LNCaP clone FGC (cell line): ENCODE data around the gene SLC7A1.

Experiments used
- DNase-seq: peaks from one replicate; pipeline ENCODE4 v3.0.0-alpha.2; 2011; ENCODE audit warnings: low read depth
- H3K4me3 ChIP-seq: 2 replicates; pipeline ENCODE4 v1.5.1; 2011; ENCODE audit warnings: mild to moderate bottlenecking, low read depth, low read length, control low read depth
- TF ChIP-seq, protein P1 (sequence below): IDR thresholded peaks from 2 replicates; pipeline ENCODE4 v1.5.1; 2012; ENCODE audit warnings: mild to moderate bottlenecking; ENCODE audit not compliant: control insufficient read depth, insufficient read depth; ENCODE audit errors: extremely low read depth

The SLC7A1 gene

DNA sequence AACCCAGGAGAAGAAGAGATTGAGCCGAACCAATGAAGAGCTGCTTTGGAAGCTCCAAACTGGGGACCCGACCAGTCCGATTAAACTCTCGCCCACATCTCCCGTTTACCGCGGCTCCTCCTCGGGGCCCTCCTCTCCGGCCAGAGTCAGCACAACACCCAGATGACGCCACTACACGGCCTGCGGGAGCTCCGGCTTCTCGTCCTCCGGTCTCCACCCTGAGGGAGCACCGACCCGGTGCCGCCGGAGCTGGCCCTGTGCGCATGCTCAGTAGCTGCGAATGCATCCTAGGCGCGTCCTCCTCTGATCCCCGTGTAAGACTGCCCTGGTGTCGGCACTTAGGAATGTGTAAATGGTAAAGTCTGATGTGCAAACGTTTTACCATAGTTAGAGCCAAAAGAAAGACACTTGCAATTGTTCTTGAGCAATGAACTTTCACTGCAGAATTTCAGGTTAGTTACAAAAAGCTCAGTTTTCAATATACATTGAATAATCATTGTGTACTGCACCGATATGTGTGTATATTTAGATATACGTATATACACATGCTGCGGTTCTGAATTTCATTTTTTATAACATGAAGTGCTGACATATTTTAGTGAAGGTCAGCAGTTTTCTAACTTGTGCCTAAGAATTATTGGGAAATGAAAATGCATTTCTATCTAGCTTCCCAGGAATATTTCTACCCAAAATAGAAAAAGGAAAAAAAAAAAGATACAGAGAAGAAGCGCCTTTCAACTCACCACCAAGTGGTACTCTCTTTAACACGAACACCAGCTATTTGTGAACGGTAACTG is 92.2 kb downstream of the SLC7A1 start:
- no peak overlapping the region for H3K4me3 ChIP-seq
- TF ChIP-seq, protein P1, sequence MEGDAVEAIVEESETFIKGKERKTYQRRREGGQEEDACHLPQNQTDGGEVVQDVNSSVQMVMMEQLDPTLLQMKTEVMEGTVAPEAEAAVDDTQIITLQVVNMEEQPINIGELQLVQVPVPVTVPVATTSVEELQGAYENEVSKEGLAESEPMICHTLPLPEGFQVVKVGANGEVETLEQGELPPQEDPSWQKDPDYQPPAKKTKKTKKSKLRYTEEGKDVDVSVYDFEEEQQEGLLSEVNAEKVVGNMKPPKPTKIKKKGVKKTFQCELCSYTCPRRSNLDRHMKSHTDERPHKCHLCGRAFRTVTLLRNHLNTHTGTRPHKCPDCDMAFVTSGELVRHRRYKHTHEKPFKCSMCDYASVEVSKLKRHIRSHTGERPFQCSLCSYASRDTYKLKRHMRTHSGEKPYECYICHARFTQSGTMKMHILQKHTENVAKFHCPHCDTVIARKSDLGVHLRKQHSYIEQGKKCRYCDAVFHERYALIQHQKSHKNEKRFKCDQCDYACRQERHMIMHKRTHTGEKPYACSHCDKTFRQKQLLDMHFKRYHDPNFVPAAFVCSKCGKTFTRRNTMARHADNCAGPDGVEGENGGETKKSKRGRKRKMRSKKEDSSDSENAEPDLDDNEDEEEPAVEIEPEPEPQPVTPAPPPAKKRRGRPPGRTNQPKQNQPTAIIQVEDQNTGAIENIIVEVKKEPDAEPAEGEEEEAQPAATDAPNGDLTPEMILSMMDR, result no peak
- no peak for DNase-seq

DNA sequence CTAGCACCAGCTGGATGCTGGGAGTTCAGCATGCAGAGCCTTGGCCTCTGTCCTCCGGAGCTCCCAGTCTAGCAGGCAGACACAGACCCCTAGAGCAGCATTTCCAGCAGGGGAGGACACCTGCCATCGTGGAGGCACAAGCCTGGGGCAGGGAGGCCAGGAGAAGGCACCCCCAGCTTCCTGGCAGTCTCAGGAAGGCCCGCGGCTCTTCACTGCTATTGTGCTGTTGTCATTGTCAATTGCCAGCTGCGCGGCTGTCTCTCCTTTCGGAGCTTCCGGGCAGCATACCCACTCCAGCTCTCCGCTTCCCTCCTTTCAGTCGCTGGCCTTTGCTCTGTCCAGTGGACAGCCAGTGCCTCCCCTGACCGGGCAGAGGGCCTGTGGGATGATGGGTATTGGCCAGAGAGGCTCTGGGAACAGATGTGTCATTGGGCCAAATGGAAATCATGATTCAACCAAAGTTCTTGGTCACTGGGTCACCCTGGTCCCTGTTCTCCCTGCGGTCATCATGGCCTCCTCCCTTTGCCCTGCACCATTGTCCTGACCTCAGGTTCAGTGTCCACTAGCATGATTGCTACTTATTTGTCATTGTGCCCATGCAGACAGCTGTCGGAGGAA is 93.0 kb downstream of the SLC7A1 start:
- TF ChIP-seq, protein P1, result no peak
- no peak for DNase-seq
- no peak overlapping the region for H3K4me3 ChIP-seq

DNA sequence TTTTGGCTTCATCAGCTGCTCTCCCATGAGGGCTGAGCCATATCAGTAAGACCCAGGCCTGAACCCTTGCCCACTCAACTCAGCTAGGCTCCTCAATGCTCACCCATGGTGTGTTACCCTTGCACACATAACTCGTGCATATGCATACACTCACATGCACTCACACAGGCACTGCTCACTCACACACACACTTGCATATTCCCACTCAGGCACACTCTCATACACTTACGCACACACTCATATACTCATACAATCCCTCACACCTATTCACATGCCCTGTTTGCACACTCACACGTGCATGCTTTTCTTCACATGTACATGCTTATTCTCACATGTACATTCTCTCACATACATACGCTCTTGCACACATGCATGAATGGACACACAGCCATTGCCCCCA is 93.8 kb downstream of the SLC7A1 start:
- TF ChIP-seq, protein P1, result no peak
- DNase-seq, result no peak
- H3K4me3 ChIP-seq, result no peak overlapping the region

DNA sequence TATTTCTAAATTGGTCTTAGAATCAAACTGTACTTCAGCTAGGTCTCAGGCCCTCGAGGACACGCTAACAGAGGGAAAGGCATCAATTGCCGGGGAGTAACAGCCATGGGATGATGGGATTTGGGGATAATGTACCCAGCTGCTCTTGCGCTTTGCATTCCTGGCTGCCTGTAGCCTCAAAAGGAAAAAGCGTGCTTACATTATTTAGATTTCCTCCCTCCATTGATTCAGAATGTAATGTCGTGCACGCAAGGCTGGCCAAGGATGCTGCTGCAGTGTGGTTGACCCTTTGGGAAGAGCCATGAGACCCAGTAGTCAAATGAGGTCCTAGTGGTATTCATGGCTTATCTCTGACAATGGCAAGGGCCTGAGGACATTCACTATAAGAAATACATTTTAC is 95.1 kb downstream of the SLC7A1 start:
- H3K4me3 ChIP-seq, result no peak overlapping the region
- TF ChIP-seq, protein P1, result no peak
- no peak for DNase-seq

DNA sequence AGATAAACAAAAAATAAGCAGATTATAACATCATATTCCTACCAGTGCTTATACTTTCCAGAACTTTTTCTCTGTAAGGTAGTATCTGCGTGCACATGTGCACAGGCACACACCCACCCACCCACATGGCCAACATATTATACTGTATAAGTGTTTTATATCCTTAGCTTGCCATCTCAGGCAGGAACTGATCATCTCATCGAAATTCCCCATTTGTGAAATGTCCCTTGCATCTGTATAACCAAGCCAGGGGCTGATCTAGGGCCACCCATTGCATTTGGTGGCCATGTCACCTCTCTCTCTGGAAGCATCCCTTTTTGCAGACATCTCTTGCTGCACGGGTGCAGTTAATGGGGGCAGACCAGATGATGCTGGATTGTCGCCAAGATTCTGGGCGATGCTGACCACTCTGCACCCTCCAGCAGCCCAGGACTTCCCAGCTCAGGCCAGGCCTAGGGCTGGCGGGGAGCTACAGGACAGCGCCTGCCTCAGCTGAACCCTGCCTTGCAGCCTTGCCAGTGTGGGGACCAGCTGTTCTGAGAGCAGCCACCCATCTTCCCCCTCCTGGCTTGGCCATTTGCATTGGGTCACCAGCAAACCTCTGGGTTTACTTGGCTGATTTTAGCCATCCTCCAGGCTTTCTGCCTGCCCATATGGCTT is 95.9 kb downstream of the SLC7A1 start:
- TF ChIP-seq, protein P1, result no peak
- no peak for DNase-seq
- H3K4me3 ChIP-seq, result no peak overlapping the region

DNA sequence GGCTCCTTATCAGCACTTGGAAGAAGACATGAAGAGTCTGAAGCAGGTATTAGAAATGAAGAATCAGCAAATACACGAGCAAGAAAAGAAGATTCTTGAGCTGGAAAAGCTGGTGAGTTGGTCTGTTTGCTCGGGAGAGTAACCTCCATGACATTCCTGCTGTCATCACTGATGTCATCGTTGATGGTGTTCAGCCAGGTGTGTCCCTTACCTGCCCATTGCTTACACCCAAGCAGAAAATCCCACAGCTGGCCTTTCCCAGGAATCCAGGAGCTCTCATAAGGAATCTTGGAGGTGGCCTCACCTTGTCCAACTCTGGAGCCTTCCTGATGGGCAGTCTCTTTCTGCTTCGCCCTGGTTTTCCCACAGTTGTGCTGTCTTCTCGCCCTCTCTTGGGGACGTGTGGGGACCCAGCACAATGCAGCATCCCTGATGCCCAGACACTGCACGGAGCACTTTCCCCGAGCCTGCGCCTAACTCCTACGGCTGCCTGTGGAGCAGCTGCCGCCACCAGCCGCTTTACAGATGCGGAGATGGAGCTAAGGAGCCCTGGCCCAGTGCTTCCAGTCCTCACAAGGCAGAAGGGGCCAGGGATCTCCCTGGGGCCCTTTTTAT is 97.0 kb downstream of the SLC7A1 start:
- DNase-seq, result no peak
- TF ChIP-seq, protein P1, result no peak

More for the DNA sequence above, 97.0 kb downstream of the SLC7A1 start:
- H3K4me3 ChIP-seq, result no peak overlapping the region
